H9 (cell line): ENCODE measurements around the gene RAI1. TPM values are rescaled to one million over a fixed set of nuclear protein-coding genes. Genes with fewer than 3 reads are reported as not detected.

Source experiments
- DNase-seq: peaks from one replicate; pipeline ENCODE4 v3.0.0-alpha.2; 2017
- H2AFZ ChIP-seq: one replicate; pipeline ENCODE4 v1.6.1; 2013; ENCODE audit warnings: mild to moderate bottlenecking, low read length, control low read depth, moderate library complexity
- H2AK5ac ChIP-seq: 2 replicates; pipeline ENCODE4 v1.6.1; 2013; ENCODE audit warnings: low read length, control low read depth, mixed read lengths; ENCODE audit not compliant: insufficient read length
- H2BK120ac ChIP-seq: one replicate; pipeline ENCODE4 v1.6.1; 2013; ENCODE audit warnings: low read depth, mild to moderate bottlenecking, low read length, control low read depth, inconsistent platforms; ENCODE audit not compliant: poor library complexity, severe bottlenecking
- H2BK12ac ChIP-seq: 2 replicates; pipeline ENCODE4 v1.6.1; 2013; ENCODE audit warnings: low read length, control low read depth, mixed read lengths, low read depth; ENCODE audit not compliant: insufficient read length
- H2BK15ac ChIP-seq: 2 replicates; pipeline ENCODE4 v1.6.1; 2013; ENCODE audit warnings: low read depth, low read length, control low read depth
- H2BK20ac ChIP-seq: one replicate; pipeline ENCODE4 v1.6.1; 2013; ENCODE audit warnings: low read depth, mild to moderate bottlenecking, low read length, control low read depth, inconsistent platforms; ENCODE audit not compliant: poor library complexity, severe bottlenecking
- H2BK5ac ChIP-seq: 2 replicates; pipeline ENCODE4 v1.6.1; 2013; ENCODE audit warnings: low read length, control low read depth, mixed read lengths; ENCODE audit not compliant: insufficient read length
- H3K14ac ChIP-seq: 2 replicates; pipeline ENCODE4 v1.6.1; 2013; ENCODE audit warnings: low read length, control low read depth; ENCODE audit not compliant: insufficient read depth
- H3K18ac ChIP-seq: 2 replicates; pipeline ENCODE4 v1.6.1; 2013; ENCODE audit warnings: low read depth, mild to moderate bottlenecking, mixed read lengths, low read length, control low read depth; ENCODE audit not compliant: insufficient read length
- H3K23ac ChIP-seq: 2 replicates; pipeline ENCODE4 v1.6.1; 2013; ENCODE audit warnings: low read length, control low read depth, mixed read lengths, low read depth; ENCODE audit not compliant: insufficient read length
- H3K23me2 ChIP-seq: 2 replicates; pipeline ENCODE4 v1.6.1; 2013; ENCODE audit warnings: low read depth, mild to moderate bottlenecking, mixed read lengths, low read length, control low read depth; ENCODE audit not compliant: insufficient read length, poor library complexity, severe bottlenecking
- H3K27ac ChIP-seq: 2 replicates; pipeline ENCODE4 v1.5.1; 2013; ENCODE audit warnings: low read length, control low read depth, mixed read lengths, low read depth; ENCODE audit not compliant: insufficient read length
- H3K27me3 ChIP-seq: 2 replicates; pipeline ENCODE4 v1.6.1; 2013; ENCODE audit warnings: low read length, control low read depth, inconsistent platforms; ENCODE audit not compliant: insufficient read depth
- H3K4ac ChIP-seq: 2 replicates; pipeline ENCODE4 v1.6.1; 2013; ENCODE audit warnings: low read depth, mild to moderate bottlenecking, control low read depth, inconsistent platforms, low read length, moderate library complexity
- H3K4me1 ChIP-seq: 2 replicates; pipeline ENCODE4 v1.6.1; 2013; ENCODE audit warnings: low read length, control low read depth, inconsistent platforms; ENCODE audit not compliant: insufficient read depth
- H3K4me2 ChIP-seq: 2 replicates; pipeline ENCODE4 v1.6.1; 2013; ENCODE audit warnings: low read length, control low read depth, mixed read lengths; ENCODE audit not compliant: insufficient read length, insufficient read depth
- H3K56ac ChIP-seq: 2 replicates; pipeline ENCODE4 v1.6.1; 2013; ENCODE audit warnings: low read depth, mild to moderate bottlenecking, mixed read lengths, low read length, control low read depth; ENCODE audit not compliant: insufficient read length
- H3K79me1 ChIP-seq: 2 replicates; pipeline ENCODE4 v1.6.1; 2013; ENCODE audit warnings: low read depth, mild to moderate bottlenecking, moderate library complexity, low read length, control low read depth, inconsistent platforms; ENCODE audit not compliant: insufficient read depth, poor library complexity, severe bottlenecking
- H3K79me2 ChIP-seq: 2 replicates; pipeline ENCODE4 v1.6.1; 2013; ENCODE audit warnings: low read length, control low read depth, inconsistent platforms; ENCODE audit not compliant: insufficient read depth
- H3K9ac ChIP-seq: 2 replicates; pipeline ENCODE4 v1.6.1; 2013; ENCODE audit warnings: low read length, control low read depth, mixed read lengths; ENCODE audit not compliant: insufficient read length; ENCODE audit errors: extremely low read depth
- H3K9me3 ChIP-seq: one replicate; pipeline ENCODE4 v1.6.1; 2013; ENCODE audit warnings: low read depth, low read length, inconsistent platforms; ENCODE audit not compliant: control insufficient read depth
- H3T11ph ChIP-seq: one replicate; pipeline ENCODE4 v1.6.1; 2013; ENCODE audit warnings: mild to moderate bottlenecking, low read length, control low read depth, inconsistent platforms
- H4K20me1 ChIP-seq: one replicate; pipeline ENCODE4 v1.6.1; 2013; ENCODE audit not compliant: control insufficient read depth, insufficient read length, insufficient read depth
- H4K5ac ChIP-seq: 2 replicates; pipeline ENCODE4 v1.6.1; 2013; ENCODE audit warnings: low read depth, mild to moderate bottlenecking, mixed read lengths, low read length, control low read depth; ENCODE audit not compliant: insufficient read length
- H4K8ac ChIP-seq: replicated peaks from 2 replicates; pipeline ENCODE4 v1.6.1; 2013; ENCODE audit warnings: low read length, control low read depth, mixed read lengths, low read depth; ENCODE audit not compliant: insufficient read length
- H4K91ac ChIP-seq: 2 replicates; pipeline ENCODE4 v1.6.1; 2013; ENCODE audit warnings: low read depth, mild to moderate bottlenecking, moderate library complexity, mixed read lengths, low read length, control low read depth; ENCODE audit not compliant: insufficient read length
- H3K27ac Mint-ChIP-seq, 3 experiments: 2 replicates in 2 of 3; 3 replicates in 1 of 3; pipeline ENCODE4 v1.8.0; 2020 to 2021; ENCODE audit warnings: mixed read lengths in 3 of 3, mild to moderate bottlenecking in 1 of 3, moderate library complexity in 1 of 3
- H3K27me3 Mint-ChIP-seq: 2 replicates; pipeline ENCODE4 v1.8.0; 2021; ENCODE audit warnings: low read depth, mild to moderate bottlenecking, moderate library complexity, mixed read lengths
- H3K36me3 Mint-ChIP-seq, 3 experiments: 2 replicates in 2 of 3; 3 replicates in 1 of 3; pipeline ENCODE4 v1.8.0; 2020 to 2021; ENCODE audit warnings: low read depth in 3 of 3, mixed read lengths in 3 of 3; ENCODE audit not compliant: insufficient read depth in 1 of 3
- H3K4me1 Mint-ChIP-seq, 2 experiments: 2 replicates each; pipeline ENCODE4 v1.8.0; 2020; ENCODE audit warnings: mixed read lengths in 2 of 2
- H3K4me3 Mint-ChIP-seq, 2 experiments: 2 replicates in 1 of 2; 3 replicates in 1 of 2; pipeline ENCODE4 v1.8.0; 2020 to 2021; ENCODE audit warnings: mild to moderate bottlenecking in 2 of 2, mixed read lengths in 2 of 2, moderate library complexity in 1 of 2
- H3K9me3 Mint-ChIP-seq, 2 experiments: 2 replicates in 1 of 2; 3 replicates in 1 of 2; pipeline ENCODE4 v1.8.0; 2020; ENCODE audit warnings: mild to moderate bottlenecking in 2 of 2, mixed read lengths in 2 of 2, moderate library complexity in 1 of 2
- WGBS: extraction: QIAGEN DNeasy Blood & Tissue Kit; methylation state at CpG from one replicate; pipeline ENCODE4 v1.1.7; 2013; ENCODE audit warnings: missing lambda C conversion rate, low lambda C conversion rate, mixed read lengths; ENCODE audit not compliant: insufficient read length; ENCODE audit errors: extremely low coverage; 5-methylcytosine and 5-hydroxymethylcytosine counted together
- total RNA-seq: library from RNA; stranded (reverse); gene quantifications from 2 replicates; pipeline ENCODE4 v1.2.1, GENCODE V29; 2021
- TF ChIP-seq, protein P1 (sequence below): fragments of 200-600 bp; sonication (generic); conservative IDR thresholded peaks from 3 replicates; pipeline ENCODE4 v1.8.0; 2021; ENCODE audit warnings: antibody characterized with exemption, mild to moderate bottlenecking

RAI1 gene
- total RNA-seq, 1 experiment from 2014 or later: 1.5 TPM

DNA sequence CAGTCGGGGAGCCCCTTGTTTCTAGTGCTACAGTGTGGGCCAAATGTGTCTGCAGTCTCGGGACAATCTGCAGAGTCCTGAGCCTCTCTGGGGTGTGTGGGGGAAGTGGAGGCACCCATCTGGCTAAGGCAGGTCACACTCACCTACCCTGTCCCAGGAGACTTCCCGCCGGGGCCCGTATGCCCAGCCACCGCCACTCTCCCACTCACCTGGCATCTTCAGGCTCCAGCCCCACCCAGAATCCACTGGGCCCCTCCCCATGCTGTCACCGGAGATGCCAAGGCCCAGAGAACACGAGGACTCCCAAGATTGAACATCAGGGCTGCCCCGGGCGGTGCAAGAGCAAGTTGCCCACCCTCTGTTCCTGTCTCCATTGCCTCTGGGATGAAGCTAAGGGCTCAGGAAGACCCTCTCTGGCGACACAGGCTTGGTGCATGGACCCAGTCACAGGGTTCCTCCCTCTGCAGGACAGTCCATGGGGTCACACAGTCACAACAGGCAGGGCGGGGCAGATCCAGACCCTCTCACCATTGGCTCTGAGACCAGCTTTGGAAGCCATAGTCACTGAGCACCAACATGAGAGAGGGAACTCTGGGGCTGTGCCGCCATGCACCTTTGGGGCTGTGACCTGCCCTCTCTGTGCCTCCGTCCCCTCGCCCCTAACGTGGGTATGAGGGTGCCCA lies 117.5 kb downstream of the RAI1 start:
- no peak overlapping the region for H4K5ac ChIP-seq
- H3K4me2 ChIP-seq: no peak overlapping the region
- no peak overlapping the region for H3T11ph ChIP-seq
- no peak overlapping the region for H3K23ac ChIP-seq
- no peak overlapping the region for H2BK120ac ChIP-seq
- H4K20me1 ChIP-seq: no peaks in the 10 kb centered on the region
- H3K79me2 ChIP-seq: no peaks in the 10 kb centered on the region
- H4K8ac ChIP-seq: no peak overlapping the region
- H3K18ac ChIP-seq: no peak overlapping the region
- TF ChIP-seq, protein P1, sequence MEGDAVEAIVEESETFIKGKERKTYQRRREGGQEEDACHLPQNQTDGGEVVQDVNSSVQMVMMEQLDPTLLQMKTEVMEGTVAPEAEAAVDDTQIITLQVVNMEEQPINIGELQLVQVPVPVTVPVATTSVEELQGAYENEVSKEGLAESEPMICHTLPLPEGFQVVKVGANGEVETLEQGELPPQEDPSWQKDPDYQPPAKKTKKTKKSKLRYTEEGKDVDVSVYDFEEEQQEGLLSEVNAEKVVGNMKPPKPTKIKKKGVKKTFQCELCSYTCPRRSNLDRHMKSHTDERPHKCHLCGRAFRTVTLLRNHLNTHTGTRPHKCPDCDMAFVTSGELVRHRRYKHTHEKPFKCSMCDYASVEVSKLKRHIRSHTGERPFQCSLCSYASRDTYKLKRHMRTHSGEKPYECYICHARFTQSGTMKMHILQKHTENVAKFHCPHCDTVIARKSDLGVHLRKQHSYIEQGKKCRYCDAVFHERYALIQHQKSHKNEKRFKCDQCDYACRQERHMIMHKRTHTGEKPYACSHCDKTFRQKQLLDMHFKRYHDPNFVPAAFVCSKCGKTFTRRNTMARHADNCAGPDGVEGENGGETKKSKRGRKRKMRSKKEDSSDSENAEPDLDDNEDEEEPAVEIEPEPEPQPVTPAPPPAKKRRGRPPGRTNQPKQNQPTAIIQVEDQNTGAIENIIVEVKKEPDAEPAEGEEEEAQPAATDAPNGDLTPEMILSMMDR: no peak
- Mint-ChIP-seq H3K36me3 (no peaks in the 10 kb centered on the region), H3K27me3 (peaks cover 29% of the 10 kb centered on the region), H3K9me3 (no peaks in the 10 kb centered on the region; a peak in 1 of 5 replicates), H3K27ac (no peak overlapping the region), H3K4me1 (peaks cover 15 to 28% of the 10 kb centered on the region in 2 experiments), H3K4me3 (no peak overlapping the region)
- no peak overlapping the region for H2AFZ ChIP-seq
- no peaks in the 10 kb centered on the region for H3K79me1 ChIP-seq
- no peaks in the 10 kb centered on the region for H3K9me3 ChIP-seq
- H2BK20ac ChIP-seq: no peak overlapping the region
- no peak overlapping the region for H3K56ac ChIP-seq
- H4K91ac ChIP-seq: no peak overlapping the region
- H2BK12ac ChIP-seq: no peak overlapping the region
- no peak overlapping the region for H2BK15ac ChIP-seq
- H3K23me2 ChIP-seq: no peaks in the 10 kb centered on the region
- DNase-seq: no peak
- no peak overlapping the region for H3K27ac ChIP-seq
- H3K27me3 ChIP-seq: no peaks in the 10 kb centered on the region; the same call in 1 of the 2 replicates
- H2BK5ac ChIP-seq: no peak overlapping the region
- H3K4me1 ChIP-seq: no peaks in the 10 kb centered on the region
- WGBS: no CpG with 5 or more reads among the region's 16 CpGs
- H3K4ac ChIP-seq: no peak overlapping the region
- H2AK5ac ChIP-seq: no peak overlapping the region
- H3K14ac ChIP-seq: no peak overlapping the region
- no peak overlapping the region for H3K9ac ChIP-seq
